ENCODE measurements around the gene MAMSTR. TPM values are rescaled to one million over a fixed set of nuclear protein-coding genes. Genes with fewer than 3 reads are reported as not detected.

MAMSTR gene
- total and polyA plus RNA-seq, 10 of the 15 experiments (the other 5 are each of a cell fraction or from before 2014, with no cell fraction given) = 0.04 to 0.73 (median 0.31) TPM; not detected in 1

DNA sequence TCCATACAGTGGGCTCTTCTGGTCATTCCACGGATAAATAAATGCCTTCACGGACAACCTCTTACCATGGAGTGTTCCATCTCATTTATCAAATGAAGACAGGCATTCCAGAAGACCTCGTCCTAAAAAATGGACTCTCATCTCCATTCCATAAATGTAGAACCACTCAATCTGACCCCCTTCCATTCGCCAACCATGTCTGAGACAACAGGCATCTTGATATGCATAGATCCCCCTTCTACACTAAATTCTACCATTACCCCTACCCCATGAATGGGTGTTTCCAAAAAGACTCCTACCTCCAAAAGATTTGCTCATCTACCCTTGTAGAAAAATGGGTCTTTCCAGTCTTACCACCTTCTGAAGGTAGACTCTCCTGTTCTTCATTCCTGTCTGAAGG lies 11.9 kb upstream of the MAMSTR start (continued):
- TF ChIP-seq, protein P1, sequence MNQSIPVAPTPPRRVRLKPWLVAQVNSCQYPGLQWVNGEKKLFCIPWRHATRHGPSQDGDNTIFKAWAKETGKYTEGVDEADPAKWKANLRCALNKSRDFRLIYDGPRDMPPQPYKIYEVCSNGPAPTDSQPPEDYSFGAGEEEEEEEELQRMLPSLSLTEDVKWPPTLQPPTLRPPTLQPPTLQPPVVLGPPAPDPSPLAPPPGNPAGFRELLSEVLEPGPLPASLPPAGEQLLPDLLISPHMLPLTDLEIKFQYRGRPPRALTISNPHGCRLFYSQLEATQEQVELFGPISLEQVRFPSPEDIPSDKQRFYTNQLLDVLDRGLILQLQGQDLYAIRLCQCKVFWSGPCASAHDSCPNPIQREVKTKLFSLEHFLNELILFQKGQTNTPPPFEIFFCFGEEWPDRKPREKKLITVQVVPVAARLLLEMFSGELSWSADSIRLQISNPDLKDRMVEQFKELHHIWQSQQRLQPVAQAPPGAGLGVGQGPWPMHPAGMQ (IDR thresholded peaks at IDR 0.05; ENCODE audit: borderline replicate concordance) = no peak
- TF ChIP-seq FOXM1 (IDR thresholded peaks at IDR 0.05; ENCODE audit: low read depth, low read length) (no peak), DPF2 (IDR thresholded peaks at IDR 0.05) (no peak), RB1 (IDR thresholded peaks at IDR 0.05; ENCODE audit: borderline replicate concordance) (no peak), GATAD2B (conservative IDR thresholded peaks at IDR 0.05; ENCODE audit: low read depth) (no peak)
- TF ChIP-seq, protein P2, sequence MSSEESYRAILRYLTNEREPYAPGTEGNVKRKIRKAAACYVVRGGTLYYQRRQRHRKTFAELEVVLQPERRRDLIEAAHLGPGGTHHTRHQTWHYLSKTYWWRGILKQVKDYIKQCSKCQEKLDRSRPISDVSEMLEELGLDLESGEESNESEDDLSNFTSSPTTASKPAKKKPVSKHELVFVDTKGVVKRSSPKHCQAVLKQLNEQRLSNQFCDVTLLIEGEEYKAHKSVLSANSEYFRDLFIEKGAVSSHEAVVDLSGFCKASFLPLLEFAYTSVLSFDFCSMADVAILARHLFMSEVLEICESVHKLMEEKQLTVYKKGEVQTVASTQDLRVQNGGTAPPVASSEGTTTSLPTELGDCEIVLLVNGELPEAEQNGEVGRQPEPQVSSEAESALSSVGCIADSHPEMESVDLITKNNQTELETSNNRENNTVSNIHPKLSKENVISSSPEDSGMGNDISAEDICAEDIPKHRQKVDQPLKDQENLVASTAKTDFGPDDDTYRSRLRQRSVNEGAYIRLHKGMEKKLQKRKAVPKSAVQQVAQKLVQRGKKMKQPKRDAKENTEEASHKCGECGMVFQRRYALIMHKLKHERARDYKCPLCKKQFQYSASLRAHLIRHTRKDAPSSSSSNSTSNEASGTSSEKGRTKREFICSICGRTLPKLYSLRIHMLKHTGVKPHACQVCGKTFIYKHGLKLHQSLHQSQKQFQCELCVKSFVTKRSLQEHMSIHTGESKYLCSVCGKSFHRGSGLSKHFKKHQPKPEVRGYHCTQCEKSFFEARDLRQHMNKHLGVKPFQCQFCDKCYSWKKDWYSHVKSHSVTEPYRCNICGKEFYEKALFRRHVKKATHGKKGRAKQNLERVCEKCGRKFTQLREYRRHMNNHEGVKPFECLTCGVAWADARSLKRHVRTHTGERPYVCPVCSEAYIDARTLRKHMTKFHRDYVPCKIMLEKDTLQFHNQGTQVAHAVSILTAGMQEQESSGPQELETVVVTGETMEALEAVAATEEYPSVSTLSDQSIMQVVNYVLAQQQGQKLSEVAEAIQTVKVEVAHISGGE (CRISPR knock-in tag; IDR thresholded peaks at IDR 0.05) = no peak

DNA sequence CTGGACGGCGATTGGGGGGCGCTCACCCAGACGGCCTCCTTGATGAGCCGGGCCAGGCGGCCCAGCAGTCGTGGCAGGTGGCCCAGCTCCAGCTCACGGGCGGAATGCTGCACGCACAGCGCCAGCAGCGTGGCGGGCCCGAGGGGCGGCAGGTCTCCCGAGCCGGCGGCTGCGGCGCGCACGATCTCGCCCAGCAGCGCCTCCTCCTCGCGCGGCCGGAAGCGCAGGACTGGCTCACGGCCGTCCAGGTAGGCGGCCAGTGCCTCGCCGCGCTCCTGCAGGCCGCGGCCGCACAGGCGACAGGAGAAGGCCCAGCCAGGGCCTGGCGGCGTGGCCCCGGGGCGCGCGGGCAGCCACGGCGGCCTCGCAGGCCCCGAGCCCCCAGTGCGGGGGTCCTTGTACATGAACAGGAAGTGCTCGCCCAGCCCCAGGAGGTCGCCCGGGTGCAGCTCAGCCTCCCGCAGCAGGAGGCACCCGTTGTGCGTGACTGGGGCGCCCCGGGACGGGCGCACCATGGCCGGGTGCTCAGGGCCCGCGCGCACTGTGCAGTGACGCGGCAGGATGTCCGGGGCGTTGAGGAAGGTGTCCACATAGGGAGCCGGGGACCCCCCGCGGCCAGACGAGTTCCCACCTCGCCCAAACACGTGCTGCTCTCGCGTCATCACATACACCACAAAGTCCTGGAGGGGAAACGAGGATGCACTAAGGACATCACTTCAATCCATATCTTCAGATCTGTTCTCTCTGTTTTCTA lies 9.6 kb upstream of the MAMSTR start:
- BruUV-seq (replicated peaks) = no TSS peak
- no peak overlapping the region for H3K4me2 ChIP-seq (ENCODE audit: control insufficient read depth, insufficient read depth)
- ChIA-PET POLR2A (no interaction called here), RAD21 (ENCODE audit: unreplicated experiment) (no interaction called here), CTCF (no interaction called here), SMC1A (ENCODE audit: uncharacterized antibody, unreplicated experiment) (no interaction called here)
- H3K27ac ChIP-seq (ENCODE audit: control insufficient read depth, insufficient read depth) = no peak overlapping the region
- H2AFZ ChIP-seq (ENCODE audit: control insufficient read depth, low read depth, low read length) = no peak overlapping the region
- H3K9me3 ChIP-seq (replicated peaks; ENCODE audit: control insufficient read depth, insufficient read depth, low read length) = peaks cover 8% of the 10 kb centered on the region; the same call in 2 of the 3 replicates
- FAIRE-seq (no peak), DNase-seq (ENCODE audit: low read depth, low spot score) (no peak), ATAC-seq (no peak)
- no peak overlapping the region for H3K9ac ChIP-seq (ENCODE audit: control insufficient read depth, insufficient read depth, low read length)
- H3K4me3 ChIP-seq = no peak overlapping the region
- no peaks in the 10 kb centered on the region for H3K27me3 ChIP-seq (replicated peaks in 1 of 2; ENCODE audit: control insufficient read depth in 2 of 2, insufficient read depth in 2 of 2, low read length in 1 of 2)
- no peaks in the 10 kb centered on the region; the same call in 1 of the 2 replicates for H3K4me1 ChIP-seq (ENCODE audit: control insufficient read depth, insufficient read depth, low read length)
- WGBS (ENCODE audit: insufficient coverage, insufficient replicate concordance, low lambda C conversion rate, missing lambda C conversion rate) = 86% methylated on average over 67 of the region's 77 CpGs
- intact Hi-C loops (cut with micrococcal nuclease; ENCODE audit: unreplicated experiment) = no loop called here
- no peaks in the 10 kb centered on the region for H4K20me1 ChIP-seq (ENCODE audit: control insufficient read depth, insufficient read depth)
- in situ Hi-C loops (cut with MboI) = no loop called here
- H3K79me2 ChIP-seq (ENCODE audit: control insufficient read depth, insufficient read depth, low read length) = no peaks in the 10 kb centered on the region
- H3K36me3 ChIP-seq (ENCODE audit: control insufficient read depth in 2 of 2, insufficient read depth in 2 of 2, low read length in 1 of 2) = no peaks in the 10 kb centered on the region
- TF ChIP-seq PML (IDR thresholded peaks at IDR 0.05; ENCODE audit: low read length) (no peak), NFXL1 (IDR thresholded peaks at IDR 0.05; ENCODE audit: borderline replicate concordance) (no peak), ZNF24 (IDR thresholded peaks at IDR 0.05) (no peak), SREBF2 (IDR thresholded peaks at IDR 0.05; ENCODE audit: low read length) (no peak), ZNF207 (IDR thresholded peaks at IDR 0.05; ENCODE audit: borderline replicate concordance) (no peak), WRNIP1 (IDR thresholded peaks at IDR 0.05; ENCODE audit: borderline replicate concordance, low read depth, low read length) (no peak), MEF2B (IDR thresholded peaks at IDR 0.05; ENCODE audit: partially characterized antibody, poor library complexity, severe bottlenecking) (no peak), RB1 (IDR thresholded peaks at IDR 0.05; ENCODE audit: borderline replicate concordance) (no peak), CBX3 (IDR thresholded peaks at IDR 0.05; ENCODE audit: borderline replicate concordance, low read depth) (no peak), GABPA (IDR thresholded peaks at IDR 0.05; ENCODE audit: low read depth) (no peak)
- TF ChIP-seq, protein P3, sequence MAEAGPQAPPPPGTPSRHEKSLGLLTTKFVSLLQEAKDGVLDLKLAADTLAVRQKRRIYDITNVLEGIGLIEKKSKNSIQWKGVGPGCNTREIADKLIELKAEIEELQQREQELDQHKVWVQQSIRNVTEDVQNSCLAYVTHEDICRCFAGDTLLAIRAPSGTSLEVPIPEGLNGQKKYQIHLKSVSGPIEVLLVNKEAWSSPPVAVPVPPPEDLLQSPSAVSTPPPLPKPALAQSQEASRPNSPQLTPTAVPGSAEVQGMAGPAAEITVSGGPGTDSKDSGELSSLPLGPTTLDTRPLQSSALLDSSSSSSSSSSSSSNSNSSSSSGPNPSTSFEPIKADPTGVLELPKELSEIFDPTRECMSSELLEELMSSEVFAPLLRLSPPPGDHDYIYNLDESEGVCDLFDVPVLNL (IDR thresholded peaks at IDR 0.05; ENCODE audit: low read depth, low read length) = no peak
- TF ChIP-seq, protein P4, sequence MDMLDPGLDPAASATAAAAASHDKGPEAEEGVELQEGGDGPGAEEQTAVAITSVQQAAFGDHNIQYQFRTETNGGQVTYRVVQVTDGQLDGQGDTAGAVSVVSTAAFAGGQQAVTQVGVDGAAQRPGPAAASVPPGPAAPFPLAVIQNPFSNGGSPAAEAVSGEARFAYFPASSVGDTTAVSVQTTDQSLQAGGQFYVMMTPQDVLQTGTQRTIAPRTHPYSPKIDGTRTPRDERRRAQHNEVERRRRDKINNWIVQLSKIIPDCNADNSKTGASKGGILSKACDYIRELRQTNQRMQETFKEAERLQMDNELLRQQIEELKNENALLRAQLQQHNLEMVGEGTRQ (IDR thresholded peaks at IDR 0.05; ENCODE audit: borderline replicate concordance, low read depth, low read length) = no peak
